ENCODE measurements around the gene TNIK.

GRCh38 chr3:171508676-171509075, 48.5 kb upstream of the TNIK start:
- TF ChIP-seq, protein P1, sequence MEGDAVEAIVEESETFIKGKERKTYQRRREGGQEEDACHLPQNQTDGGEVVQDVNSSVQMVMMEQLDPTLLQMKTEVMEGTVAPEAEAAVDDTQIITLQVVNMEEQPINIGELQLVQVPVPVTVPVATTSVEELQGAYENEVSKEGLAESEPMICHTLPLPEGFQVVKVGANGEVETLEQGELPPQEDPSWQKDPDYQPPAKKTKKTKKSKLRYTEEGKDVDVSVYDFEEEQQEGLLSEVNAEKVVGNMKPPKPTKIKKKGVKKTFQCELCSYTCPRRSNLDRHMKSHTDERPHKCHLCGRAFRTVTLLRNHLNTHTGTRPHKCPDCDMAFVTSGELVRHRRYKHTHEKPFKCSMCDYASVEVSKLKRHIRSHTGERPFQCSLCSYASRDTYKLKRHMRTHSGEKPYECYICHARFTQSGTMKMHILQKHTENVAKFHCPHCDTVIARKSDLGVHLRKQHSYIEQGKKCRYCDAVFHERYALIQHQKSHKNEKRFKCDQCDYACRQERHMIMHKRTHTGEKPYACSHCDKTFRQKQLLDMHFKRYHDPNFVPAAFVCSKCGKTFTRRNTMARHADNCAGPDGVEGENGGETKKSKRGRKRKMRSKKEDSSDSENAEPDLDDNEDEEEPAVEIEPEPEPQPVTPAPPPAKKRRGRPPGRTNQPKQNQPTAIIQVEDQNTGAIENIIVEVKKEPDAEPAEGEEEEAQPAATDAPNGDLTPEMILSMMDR (conservative IDR thresholded peaks at IDR 0.05; ENCODE audit: low read depth in 2 of 2): no peak
- TF ChIP-seq CREB1 (CRISPR knock-in tag; IDR thresholded peaks at IDR 0.05; ENCODE audit: low read depth) (no peak), ZNF331 (CRISPR knock-in tag; IDR thresholded peaks at IDR 0.05; ENCODE audit: low read depth) (no peak), EZH2 (IDR thresholded peaks at IDR 0.05; ENCODE audit: low read depth, unreplicated experiment) (no peak), REST (IDR thresholded peaks at IDR 0.05; ENCODE audit: unreplicated experiment) (no peak), JUNB (IDR thresholded peaks at IDR 0.05; ENCODE audit: unreplicated experiment) (no peak), EZH2phosphoT487 (IDR thresholded peaks at IDR 0.05; ENCODE audit: unreplicated experiment) (no peak), POLR2AphosphoS5 (IDR thresholded peaks at IDR 0.05; ENCODE audit: low read depth) (no peak), ZNF114 (CRISPR knock-in tag; IDR thresholded peaks at IDR 0.05) (no peak), NANOG (IDR thresholded peaks at IDR 0.05; ENCODE audit: borderline replicate concordance) (no peak)
